ENCODE data around the gene MYLK.

MYLK gene

GRCh38 chr3:123682781-123683504 lies 201.2 kb downstream of the MYLK start:
- Histone ChIP-seq H3K27me3 (ENCODE audit: insufficient read depth, poor library complexity, severe bottlenecking) (peaks cover 3% of the 10 kb centered on the region), H3K4me3 (replicated peaks; ENCODE audit: insufficient read depth, low read length) (no peak overlapping the region), H3K27ac (replicated peaks) (no peak overlapping the region)
- TF ChIP-seq GABPA (IDR thresholded peaks at IDR 0.05; ENCODE audit: low read depth) = no peak
- TF ChIP-seq SPI1 (IDR thresholded peaks at IDR 0.05; ENCODE audit: borderline replicate concordance, low read depth) = no peak
- TF ChIP-seq POLR2AphosphoS5 (IDR thresholded peaks at IDR 0.05; ENCODE audit: low read depth) = no peak
- TF ChIP-seq, protein P1, sequence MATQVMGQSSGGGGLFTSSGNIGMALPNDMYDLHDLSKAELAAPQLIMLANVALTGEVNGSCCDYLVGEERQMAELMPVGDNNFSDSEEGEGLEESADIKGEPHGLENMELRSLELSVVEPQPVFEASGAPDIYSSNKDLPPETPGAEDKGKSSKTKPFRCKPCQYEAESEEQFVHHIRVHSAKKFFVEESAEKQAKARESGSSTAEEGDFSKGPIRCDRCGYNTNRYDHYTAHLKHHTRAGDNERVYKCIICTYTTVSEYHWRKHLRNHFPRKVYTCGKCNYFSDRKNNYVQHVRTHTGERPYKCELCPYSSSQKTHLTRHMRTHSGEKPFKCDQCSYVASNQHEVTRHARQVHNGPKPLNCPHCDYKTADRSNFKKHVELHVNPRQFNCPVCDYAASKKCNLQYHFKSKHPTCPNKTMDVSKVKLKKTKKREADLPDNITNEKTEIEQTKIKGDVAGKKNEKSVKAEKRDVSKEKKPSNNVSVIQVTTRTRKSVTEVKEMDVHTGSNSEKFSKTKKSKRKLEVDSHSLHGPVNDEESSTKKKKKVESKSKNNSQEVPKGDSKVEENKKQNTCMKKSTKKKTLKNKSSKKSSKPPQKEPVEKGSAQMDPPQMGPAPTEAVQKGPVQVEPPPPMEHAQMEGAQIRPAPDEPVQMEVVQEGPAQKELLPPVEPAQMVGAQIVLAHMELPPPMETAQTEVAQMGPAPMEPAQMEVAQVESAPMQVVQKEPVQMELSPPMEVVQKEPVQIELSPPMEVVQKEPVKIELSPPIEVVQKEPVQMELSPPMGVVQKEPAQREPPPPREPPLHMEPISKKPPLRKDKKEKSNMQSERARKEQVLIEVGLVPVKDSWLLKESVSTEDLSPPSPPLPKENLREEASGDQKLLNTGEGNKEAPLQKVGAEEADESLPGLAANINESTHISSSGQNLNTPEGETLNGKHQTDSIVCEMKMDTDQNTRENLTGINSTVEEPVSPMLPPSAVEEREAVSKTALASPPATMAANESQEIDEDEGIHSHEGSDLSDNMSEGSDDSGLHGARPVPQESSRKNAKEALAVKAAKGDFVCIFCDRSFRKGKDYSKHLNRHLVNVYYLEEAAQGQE (IDR thresholded peaks at IDR 0.05; ENCODE audit: insufficient replicate concordance, low read depth) = no peak
- no peak for TF ChIP-seq CTCF (IDR thresholded peaks at IDR 0.05; ENCODE audit: insufficient read depth, low read length)
- no peak for DNase-seq (ENCODE audit: low read depth in 1 of 2, low spot score in 1 of 2)

GRCh38 chr3:123682302-123682701 lies 201.8 kb downstream of the MYLK start:
- peaks cover 3% of the 10 kb centered on the region for H3K27me3 ChIP-seq (ENCODE audit: insufficient read depth, poor library complexity, severe bottlenecking)
- no peak for DNase-seq (ENCODE audit: low read depth in 1 of 2, low spot score in 1 of 2)
- TF ChIP-seq, protein P1 (IDR thresholded peaks at IDR 0.05; ENCODE audit: insufficient replicate concordance, low read depth) = no peak
- no peak for TF ChIP-seq GABPA (IDR thresholded peaks at IDR 0.05; ENCODE audit: low read depth)
- TF ChIP-seq SPI1 (IDR thresholded peaks at IDR 0.05; ENCODE audit: borderline replicate concordance, low read depth) = no peak
- no peak for TF ChIP-seq POLR2AphosphoS5 (IDR thresholded peaks at IDR 0.05; ENCODE audit: low read depth)
- no peak for TF ChIP-seq CTCF (IDR thresholded peaks at IDR 0.05; ENCODE audit: insufficient read depth, low read length)
- H3K27ac ChIP-seq (replicated peaks) = no peak overlapping the region
- no peak overlapping the region for H3K4me3 ChIP-seq (replicated peaks; ENCODE audit: insufficient read depth, low read length)

DNA sequence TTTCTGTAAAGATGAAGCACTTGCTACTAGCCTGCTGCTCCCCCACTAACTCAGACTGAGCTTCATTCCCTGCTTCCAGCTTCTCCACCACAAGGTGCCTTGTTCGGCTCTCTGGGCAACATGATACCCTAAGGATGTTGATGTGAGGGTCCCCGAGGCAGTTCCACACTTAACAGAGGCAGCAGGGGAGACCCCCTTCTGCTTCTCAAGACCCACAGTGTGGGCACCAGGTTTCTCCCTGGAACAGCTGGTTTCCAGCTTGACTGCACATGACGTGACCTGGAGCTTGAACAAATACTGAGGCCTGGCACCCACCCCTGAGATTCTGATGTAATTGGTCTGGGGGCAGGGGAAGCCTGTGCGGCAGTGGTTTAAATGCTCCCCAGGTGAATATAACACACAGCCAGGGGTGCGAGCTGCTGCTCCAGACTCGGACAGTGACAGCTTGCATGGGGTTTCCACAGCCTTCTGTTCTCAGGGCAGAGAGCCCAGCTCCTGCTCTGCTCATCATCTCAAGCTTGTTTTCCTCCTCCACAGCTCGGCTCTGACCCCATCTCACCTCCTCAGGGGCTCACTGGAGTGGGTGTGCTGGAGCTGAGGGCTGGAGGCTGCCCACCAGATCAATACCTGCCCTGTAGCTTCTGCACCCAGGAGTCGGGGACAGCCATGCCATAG lies 204.3 kb downstream of the MYLK start:
- DNase-seq (ENCODE audit: low read depth in 1 of 2, low spot score in 1 of 2) = no peak
- Histone ChIP-seq H3K27ac (replicated peaks) (no peak overlapping the region), H3K27me3 (ENCODE audit: insufficient read depth, poor library complexity, severe bottlenecking) (peaks cover 3% of the 10 kb centered on the region), H3K4me3 (replicated peaks; ENCODE audit: insufficient read depth, low read length) (no peak overlapping the region)
- TF ChIP-seq SPI1 (IDR thresholded peaks at IDR 0.05; ENCODE audit: borderline replicate concordance, low read depth) (no peak), CTCF (IDR thresholded peaks at IDR 0.05; ENCODE audit: insufficient read depth, low read length) (no peak), POLR2AphosphoS5 (IDR thresholded peaks at IDR 0.05; ENCODE audit: low read depth) (no peak), GABPA (IDR thresholded peaks at IDR 0.05; ENCODE audit: low read depth) (no peak)
- TF ChIP-seq, protein P1 (IDR thresholded peaks at IDR 0.05; ENCODE audit: insufficient replicate concordance, low read depth) = no peak

Measured in HL-60 (cell line).